ENCODE results near the gene IRS1. TPM values are rescaled to one million over a fixed set of nuclear protein-coding genes. Genes with fewer than 3 reads are reported as not detected.

Gene IRS1
- total RNA-seq, 1 donor from 2014 or later = 19.8 TPM

- no peaks in the 10 kb centered on the region for H3K36me3 Mint-ChIP-seq (ENCODE audit: unreplicated experiment)
- no peaks in the 10 kb centered on the region for H3K9me3 Mint-ChIP-seq (ENCODE audit: unreplicated experiment)
- no peak overlapping the region for H3K4me3 Mint-ChIP-seq (ENCODE audit: unreplicated experiment)
- no peak for DNase-seq (ENCODE audit: extremely low spot score, unreplicated experiment)
- no peak for TF ChIP-seq CTCF (IDR thresholded peaks at IDR 0.05)
- H3K27me3 Mint-ChIP-seq (ENCODE audit: unreplicated experiment) = peaks cover 2% of the 10 kb centered on the region
- H3K27ac Mint-ChIP-seq (ENCODE audit: unreplicated experiment) = no peak overlapping the region
- H3K4me1 Mint-ChIP-seq (ENCODE audit: unreplicated experiment) = peaks cover 5% of the 10 kb centered on the region
Measured at GRCh38 chr2:226692521-226693126, 107.0 kb downstream of the IRS1 start.

- H3K4me3 Mint-ChIP-seq (ENCODE audit: unreplicated experiment) = no peak overlapping the region
- peaks cover 2% of the 10 kb centered on the region for H3K27me3 Mint-ChIP-seq (ENCODE audit: unreplicated experiment)
- no peaks in the 10 kb centered on the region for H3K9me3 Mint-ChIP-seq (ENCODE audit: unreplicated experiment)
- no peak for TF ChIP-seq CTCF (IDR thresholded peaks at IDR 0.05)
- peaks cover 5% of the 10 kb centered on the region for H3K4me1 Mint-ChIP-seq (ENCODE audit: unreplicated experiment)
- no peak overlapping the region for H3K27ac Mint-ChIP-seq (ENCODE audit: unreplicated experiment)
- no peak for DNase-seq (ENCODE audit: extremely low spot score, unreplicated experiment)
- no peaks in the 10 kb centered on the region for H3K36me3 Mint-ChIP-seq (ENCODE audit: unreplicated experiment)
Measured at GRCh38 chr2:226691255-226691654, 108.4 kb downstream of the IRS1 start.

- no peak for DNase-seq (ENCODE audit: extremely low spot score, unreplicated experiment)
- no peak overlapping the region for H3K27ac Mint-ChIP-seq (ENCODE audit: unreplicated experiment)
- no peak for TF ChIP-seq CTCF (IDR thresholded peaks at IDR 0.05)
Measured at GRCh38 chr2:226690461-226691024, 109.1 kb downstream of the IRS1 start.

GRCh38 chr2:226687641-226688253 lies 111.9 kb downstream of the IRS1 start:
- no peak for DNase-seq (ENCODE audit: extremely low spot score, unreplicated experiment)
- no peak for TF ChIP-seq CTCF (IDR thresholded peaks at IDR 0.05)
- no peak overlapping the region for H3K4me3 Mint-ChIP-seq (ENCODE audit: unreplicated experiment)
- peaks cover 2% of the 10 kb centered on the region for H3K27me3 Mint-ChIP-seq (ENCODE audit: unreplicated experiment)
- H3K27ac Mint-ChIP-seq (ENCODE audit: unreplicated experiment) = no peak overlapping the region
- no peaks in the 10 kb centered on the region for H3K9me3 Mint-ChIP-seq (ENCODE audit: unreplicated experiment)
- H3K36me3 Mint-ChIP-seq (ENCODE audit: unreplicated experiment) = no peaks in the 10 kb centered on the region
- peaks cover 5% of the 10 kb centered on the region for H3K4me1 Mint-ChIP-seq (ENCODE audit: unreplicated experiment)

More at GRCh38 chr2:226690461-226691024, 109.1 kb downstream of the IRS1 start:
- Mint-ChIP-seq H3K9me3 (ENCODE audit: unreplicated experiment) (no peaks in the 10 kb centered on the region), H3K4me1 (ENCODE audit: unreplicated experiment) (peaks cover 5% of the 10 kb centered on the region), H3K4me3 (ENCODE audit: unreplicated experiment) (no peak overlapping the region), H3K36me3 (ENCODE audit: unreplicated experiment) (no peaks in the 10 kb centered on the region), H3K27me3 (ENCODE audit: unreplicated experiment) (peaks cover 2% of the 10 kb centered on the region)

- Mint-ChIP-seq H3K27me3 (ENCODE audit: unreplicated experiment) (no peaks in the 10 kb centered on the region), H3K36me3 (ENCODE audit: unreplicated experiment) (no peaks in the 10 kb centered on the region), H3K9me3 (ENCODE audit: unreplicated experiment) (no peaks in the 10 kb centered on the region), H3K4me1 (ENCODE audit: unreplicated experiment) (no peaks in the 10 kb centered on the region), H3K27ac (ENCODE audit: unreplicated experiment) (no peak overlapping the region), H3K4me3 (ENCODE audit: unreplicated experiment) (no peak overlapping the region)
- no peak for TF ChIP-seq CTCF (IDR thresholded peaks at IDR 0.05)
- DNase-seq (ENCODE audit: extremely low spot score, unreplicated experiment) = no peak
Measured at GRCh38 chr2:226684563-226684959, 115.1 kb downstream of the IRS1 start.

Measured in osteocyte (in vitro differentiated cells).